Loucy (cell line): ENCODE measurements around the gene NAAA.
A peak's percentile ranks its signal among the peaks of the same experiment; 100 is the strongest.

ENCODE experiments used
- H2AFZ ChIP-seq: fragments of 200-600 bp; sonication (generic); 2 replicates; pipeline ENCODE4 v1.6.0; 2016; ENCODE audit warnings: antibody characterized with exemption, mild to moderate bottlenecking, low read length, moderate library complexity
- H3F3A ChIP-seq: fragments of 200-600 bp; 2 replicates; pipeline ENCODE4 v1.6.0; 2016; ENCODE audit warnings: antibody characterized with exemption, low read depth, mild to moderate bottlenecking
- H3K27me3 ChIP-seq: fragments of 200-600 bp; sonication (generic); 2 replicates; pipeline ENCODE4 v1.6.1; 2014; ENCODE audit warnings: low read length, mild to moderate bottlenecking; ENCODE audit not compliant: insufficient read depth, poor library complexity, severe bottlenecking
- H3K36me3 ChIP-seq: fragments of 200-600 bp; sonication (generic); 2 replicates; pipeline ENCODE4 v1.6.1; 2016; ENCODE audit warnings: low read length; ENCODE audit not compliant: insufficient read depth
- H3K4me1 ChIP-seq: fragments of 200-600 bp; sonication (generic); 2 replicates; pipeline ENCODE4 v1.5.1; 2014; ENCODE audit warnings: low read length, mild to moderate bottlenecking; ENCODE audit not compliant: insufficient read depth, poor library complexity, severe bottlenecking
- H3K4me2 ChIP-seq: fragments of 200-600 bp; sonication (generic); 2 replicates; pipeline ENCODE4 v1.6.0; 2014; ENCODE audit warnings: antibody characterized with exemption, low read length, low read depth, mild to moderate bottlenecking; ENCODE audit not compliant: poor library complexity, severe bottlenecking
- H3K4me3 ChIP-seq: fragments of 200-600 bp; sonication (generic); 2 replicates; pipeline ENCODE4 v1.5.1; 2014; ENCODE audit warnings: low read length, mild to moderate bottlenecking, mixed read lengths; ENCODE audit not compliant: poor library complexity, severe bottlenecking
- H3K79me2 ChIP-seq: fragments of 200-600 bp; sonication (generic); 2 replicates; pipeline ENCODE4 v1.6.1; 2014; ENCODE audit warnings: low read length; ENCODE audit not compliant: insufficient read depth
- H3K9ac ChIP-seq: fragments of 200-600 bp; sonication (generic); 2 replicates; pipeline ENCODE4 v1.6.0; 2014; ENCODE audit warnings: mild to moderate bottlenecking, low read depth, low read length, moderate library complexity; ENCODE audit not compliant: poor library complexity, severe bottlenecking
- H3K9me2 ChIP-seq: fragments of 200-600 bp; sonication (generic); replicated peaks from 2 replicates; pipeline ENCODE4 v1.6.1; 2016; ENCODE audit warnings: low read depth, low read length, mixed read lengths
- H3K9me3 ChIP-seq: fragments of 200-600 bp; sonication (generic); 2 replicates; pipeline ENCODE4 v1.6.1; 2014; ENCODE audit warnings: mild to moderate bottlenecking, antibody characterized with exemption, low read length, low read depth; ENCODE audit not compliant: insufficient read depth
- H4K20me1 ChIP-seq: fragments of 200-600 bp; sonication (generic); 2 replicates; pipeline ENCODE4 v1.6.0; 2014; ENCODE audit warnings: antibody characterized with exemption, low read length, mild to moderate bottlenecking; ENCODE audit not compliant: insufficient read depth, poor library complexity, severe bottlenecking
- EZH2phosphoT487 ChIP-seq: fragments of 200-600 bp; IDR thresholded peaks from 2 replicates; pipeline ENCODE4 v1.6.1; 2018; ENCODE audit warnings: antibody characterized with exemption, mild to moderate bottlenecking, moderate library complexity, borderline replicate concordance
- TF ChIP-seq, protein P1 (sequence below): fragments of 200-600 bp; sonication (generic); conservative IDR thresholded peaks from 2 replicates; pipeline ENCODE4 v1.5.1; 2014; ENCODE audit warnings: mild to moderate bottlenecking, antibody characterized with exemption, low read length

NAAA gene

DNA sequence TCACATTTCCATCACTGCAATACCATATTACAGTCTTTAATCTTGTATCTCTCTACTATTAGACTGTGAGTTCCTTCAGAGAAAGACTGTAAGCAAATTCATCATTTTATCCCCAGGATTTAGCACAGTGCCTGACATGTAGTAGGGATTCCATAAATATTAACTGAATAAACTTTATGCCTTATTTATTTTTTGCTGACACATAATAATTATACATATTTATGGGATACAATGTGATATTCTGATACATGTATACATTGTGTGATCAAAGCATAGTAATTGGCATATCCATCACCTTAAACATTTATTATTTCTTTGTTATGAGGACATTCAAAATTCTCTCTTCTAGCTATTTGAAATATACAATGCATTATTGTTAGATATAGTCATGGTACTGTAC is 42.3 kb downstream of the NAAA start:
- Histone ChIP-seq H3K4me1 (no peaks in the 10 kb centered on the region), H3K9ac (no peak overlapping the region), H3K9me2 (no peaks in the 10 kb centered on the region), H3K79me2 (no peaks in the 10 kb centered on the region), H3K36me3 (no peaks in the 10 kb centered on the region), H3K27me3 (no peaks in the 10 kb centered on the region), H3F3A (no peaks in the 10 kb centered on the region), H2AFZ (no peak overlapping the region), H3K9me3 (no peaks in the 10 kb centered on the region), H4K20me1 (no peaks in the 10 kb centered on the region), H3K4me3 (no peak overlapping the region), H3K4me2 (no peak overlapping the region)
- TF ChIP-seq, protein P1, sequence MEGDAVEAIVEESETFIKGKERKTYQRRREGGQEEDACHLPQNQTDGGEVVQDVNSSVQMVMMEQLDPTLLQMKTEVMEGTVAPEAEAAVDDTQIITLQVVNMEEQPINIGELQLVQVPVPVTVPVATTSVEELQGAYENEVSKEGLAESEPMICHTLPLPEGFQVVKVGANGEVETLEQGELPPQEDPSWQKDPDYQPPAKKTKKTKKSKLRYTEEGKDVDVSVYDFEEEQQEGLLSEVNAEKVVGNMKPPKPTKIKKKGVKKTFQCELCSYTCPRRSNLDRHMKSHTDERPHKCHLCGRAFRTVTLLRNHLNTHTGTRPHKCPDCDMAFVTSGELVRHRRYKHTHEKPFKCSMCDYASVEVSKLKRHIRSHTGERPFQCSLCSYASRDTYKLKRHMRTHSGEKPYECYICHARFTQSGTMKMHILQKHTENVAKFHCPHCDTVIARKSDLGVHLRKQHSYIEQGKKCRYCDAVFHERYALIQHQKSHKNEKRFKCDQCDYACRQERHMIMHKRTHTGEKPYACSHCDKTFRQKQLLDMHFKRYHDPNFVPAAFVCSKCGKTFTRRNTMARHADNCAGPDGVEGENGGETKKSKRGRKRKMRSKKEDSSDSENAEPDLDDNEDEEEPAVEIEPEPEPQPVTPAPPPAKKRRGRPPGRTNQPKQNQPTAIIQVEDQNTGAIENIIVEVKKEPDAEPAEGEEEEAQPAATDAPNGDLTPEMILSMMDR: no peak
- TF ChIP-seq EZH2phosphoT487: no peak

- H3K4me1 ChIP-seq: no peaks in the 10 kb centered on the region
- H2AFZ ChIP-seq: peak overlapping the region; percentile 11; the same call in 1 of the 2 replicates
- no peaks in the 10 kb centered on the region for H3K27me3 ChIP-seq
- TF ChIP-seq EZH2phosphoT487: no peak
- TF ChIP-seq, protein P1: peak; percentile 80
- H3F3A ChIP-seq: no peaks in the 10 kb centered on the region
- no peak overlapping the region for H3K4me2 ChIP-seq
- no peaks in the 10 kb centered on the region for H3K9me2 ChIP-seq
- H3K36me3 ChIP-seq: no peaks in the 10 kb centered on the region
- no peak overlapping the region for H3K9ac ChIP-seq
- H3K9me3 ChIP-seq: no peaks in the 10 kb centered on the region
- no peak overlapping the region for H3K4me3 ChIP-seq
- no peaks in the 10 kb centered on the region for H3K79me2 ChIP-seq
- H4K20me1 ChIP-seq: no peaks in the 10 kb centered on the region
Observed at GRCh38 chr4:75895744-75896314, 45.0 kb downstream of the NAAA start.

DNA sequence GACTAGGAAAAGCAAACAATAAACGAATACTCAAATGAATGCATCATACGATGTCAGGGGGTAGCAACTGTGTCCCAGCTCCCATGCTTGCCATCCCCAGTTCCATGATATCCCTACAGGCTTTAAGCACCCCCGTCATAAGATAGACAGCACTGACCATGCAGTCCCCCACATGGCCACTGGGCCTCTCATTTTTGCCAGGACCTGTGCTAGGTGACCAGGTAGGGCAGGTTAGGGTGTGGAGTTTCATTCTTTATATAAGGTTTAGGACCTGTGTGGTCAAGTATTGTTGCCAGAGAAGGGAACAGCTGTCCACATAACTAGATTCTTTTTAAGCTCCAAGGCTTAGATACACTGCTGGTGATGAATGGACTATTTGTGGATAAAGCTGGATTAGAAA is 48.3 kb downstream of the NAAA start:
- no peak overlapping the region for H3K4me3 ChIP-seq

More for the DNA sequence above, 48.3 kb downstream of the NAAA start:
- Histone ChIP-seq H3K79me2 (no peaks in the 10 kb centered on the region), H3K9me3 (no peaks in the 10 kb centered on the region), H3K4me2 (no peak overlapping the region), H3K9ac (no peak overlapping the region), H3K4me1 (no peaks in the 10 kb centered on the region), H3K27me3 (no peaks in the 10 kb centered on the region), H4K20me1 (no peaks in the 10 kb centered on the region), H3F3A (no peaks in the 10 kb centered on the region), H2AFZ (no peak overlapping the region), H3K36me3 (no peaks in the 10 kb centered on the region), H3K9me2 (no peaks in the 10 kb centered on the region)
- TF ChIP-seq EZH2phosphoT487: no peak
- TF ChIP-seq, protein P1: peak; percentile 41
